WTC11 (cell line): ENCODE data around the gene MARVELD1. TPM values are rescaled to one million over a fixed set of nuclear protein-coding genes. Genes with fewer than 3 reads are reported as not detected.
A peak's percentile ranks its signal among the peaks of the same experiment; 100 is the strongest.

Experiments used
- ATAC-seq: fragments of 200-7000 bp; cut with Tn5 transposase; 2 replicates; pipeline ENCODE4 v1.10.0; 2021; ENCODE audit warnings: mild to moderate bottlenecking, moderate library complexity
- CTCF ChIA-PET: fragments of 300-600 bp; sonication (Branson Sonifier 250); formaldehyde crosslinking; loops from one replicate; lab custom pipeline; 2021; ENCODE audit warnings: antibody characterized with exemption; lab: Charles Lee
- POLR2A ChIA-PET: fragments of 350-600 bp; sonication (Branson Sonifier 250); formaldehyde crosslinking; loops from one replicate; lab custom pipeline; 2021; ENCODE audit warnings: antibody characterized with exemption; lab: Charles Lee
- DNase-seq: peaks from one replicate; pipeline ENCODE4 v3.0.0; 2021; ENCODE audit warnings: low spot score
- H3K27ac Mint-ChIP-seq: 2 replicates; pipeline ENCODE4 v1.8.0; 2021; ENCODE audit warnings: mixed read lengths
- H3K27me3 Mint-ChIP-seq: 2 replicates; pipeline ENCODE4 v1.8.0; 2021; ENCODE audit warnings: low read depth, mild to moderate bottlenecking, moderate library complexity, mixed read lengths
- H3K36me3 Mint-ChIP-seq: 2 replicates; pipeline ENCODE4 v1.8.0; 2021; ENCODE audit warnings: mixed read lengths
- H3K4me1 Mint-ChIP-seq: 2 replicates; pipeline ENCODE4 v1.8.0; 2022; ENCODE audit warnings: mixed read lengths
- H3K4me3 Mint-ChIP-seq: 2 replicates; pipeline ENCODE4 v1.8.0; 2021; ENCODE audit warnings: mild to moderate bottlenecking, moderate library complexity, mixed read lengths
- H3K9me3 Mint-ChIP-seq: 2 replicates; pipeline ENCODE4 v1.8.0; 2021; ENCODE audit warnings: mixed read lengths
- CDX4 ChIP-seq: fragments of 250-450 bp; sonication (Bioruptor Pico); IDR thresholded peaks from 2 replicates; pipeline ENCODE4 v1.9.0; 2021; ENCODE audit warnings: moderate library complexity, mild to moderate bottlenecking, inconsistent platforms, borderline replicate concordance
- ERG ChIP-seq: fragments of 250-450 bp; sonication (Bioruptor Pico); IDR thresholded peaks from 2 replicates; pipeline ENCODE4 v1.8.0; 2021; ENCODE audit warnings: mild to moderate bottlenecking
- ETV6 ChIP-seq: sonication (generic); formaldehyde crosslinking; IDR thresholded peaks from 2 replicates; pipeline ENCODE4 v1.8.1; 2022; ENCODE audit warnings: mild to moderate bottlenecking, missing genetic modification reagents
- FOXJ3 ChIP-seq: sonication (generic); formaldehyde crosslinking; IDR thresholded peaks from 2 replicates; pipeline ENCODE4 v1.9.0; 2021; ENCODE audit warnings: missing genetic modification reagents, mild to moderate bottlenecking, borderline replicate concordance
- FOXP1 ChIP-seq: sonication (generic); formaldehyde crosslinking; IDR thresholded peaks from 2 replicates; pipeline ENCODE4 v1.8.0; 2022; ENCODE audit warnings: missing genetic modification reagents, mild to moderate bottlenecking, moderate library complexity, borderline replicate concordance
- GTF2I ChIP-seq: fragments of 250-450 bp; sonication (Bioruptor Pico); conservative IDR thresholded peaks from 2 replicates; pipeline ENCODE4 v1.4.0; 2021; ENCODE audit warnings: mild to moderate bottlenecking
- HMGA2 ChIP-seq: fragments of 250-450 bp; sonication (Bioruptor Pico); IDR thresholded peaks from 2 replicates; pipeline ENCODE4 v1.4.0; 2021; ENCODE audit warnings: mild to moderate bottlenecking, moderate library complexity
- IRF1 ChIP-seq: sonication (generic); formaldehyde crosslinking; IDR thresholded peaks from 2 replicates; pipeline ENCODE4 v1.8.0; 2023; ENCODE audit warnings: missing genetic modification reagents
- KAT7 ChIP-seq: sonication (generic); formaldehyde crosslinking; IDR thresholded peaks from 2 replicates; pipeline ENCODE4 v1.8.1; 2023; ENCODE audit warnings: missing genetic modification reagents, mild to moderate bottlenecking, borderline replicate concordance
- MAX ChIP-seq: sonication (generic); formaldehyde crosslinking; IDR thresholded peaks from 2 replicates; pipeline ENCODE4 v1.8.0; 2022; ENCODE audit warnings: mild to moderate bottlenecking, missing genetic modification reagents
- PRDM15 ChIP-seq: sonication (generic); formaldehyde crosslinking; IDR thresholded peaks from 2 replicates; pipeline ENCODE4 v1.8.0; 2022; ENCODE audit warnings: missing genetic modification reagents
- PRRX2 ChIP-seq: fragments of 250-450 bp; sonication (Bioruptor Pico); IDR thresholded peaks from 2 replicates; pipeline ENCODE4 v1.8.0; 2021; ENCODE audit warnings: mild to moderate bottlenecking
- STAT6 ChIP-seq: sonication (generic); formaldehyde crosslinking; conservative IDR thresholded peaks from 2 replicates; pipeline ENCODE4 v1.8.1; 2023; ENCODE audit warnings: mild to moderate bottlenecking, low read depth, missing genetic modification reagents, moderate library complexity
- ZBTB21 ChIP-seq: sonication (generic); formaldehyde crosslinking; IDR thresholded peaks from 2 replicates; pipeline ENCODE4 v1.8.1; 2023; ENCODE audit warnings: mild to moderate bottlenecking, missing genetic modification reagents, borderline replicate concordance
- ZNF232 ChIP-seq: sonication (generic); formaldehyde crosslinking; IDR thresholded peaks from 2 replicates; pipeline ENCODE4 v1.8.0; 2022; ENCODE audit warnings: mild to moderate bottlenecking, missing genetic modification reagents
- ZNF416 ChIP-seq: fragments of 250-450 bp; sonication (Bioruptor Pico); IDR thresholded peaks from 2 replicates; pipeline ENCODE4 v1.9.0; 2021; ENCODE audit warnings: mild to moderate bottlenecking, inconsistent platforms
- ZNF423 ChIP-seq: fragments of 250-450 bp; sonication (Bioruptor Pico); IDR thresholded peaks from 2 replicates; pipeline ENCODE4 v2.1.2; 2022; ENCODE audit warnings: mild to moderate bottlenecking, moderate library complexity
- ZNF671 ChIP-seq: fragments of 250-450 bp; sonication (Bioruptor Pico); IDR thresholded peaks from 2 replicates; pipeline ENCODE4 v1.8.0; 2021; ENCODE audit warnings: mild to moderate bottlenecking
- total RNA-seq: library from RNA; stranded (reverse); gene quantifications from 3 replicates; pipeline ENCODE4 v1.2.3, GENCODE V29; 2021

Gene MARVELD1
- total RNA-seq, 1 experiment from 2014 or later = 37.7 TPM

- no peak for TF ChIP-seq ZNF416 (CRISPR knock-in tag)
- TF ChIP-seq IRF1 (CRISPR knock-in tag) = no peak
- TF ChIP-seq ZNF423 (CRISPR knock-in tag) = no peak
- no peak for TF ChIP-seq ZNF671 (CRISPR knock-in tag)
- no peak for TF ChIP-seq FOXJ3
- TF ChIP-seq FOXP1 = no peak
Observed at GRCh38 chr10:97740613-97741012, 27.1 kb downstream of the MARVELD1 start (continued).

- H3K27me3 Mint-ChIP-seq = no peaks in the 10 kb centered on the region
- no peaks in the 10 kb centered on the region for H3K9me3 Mint-ChIP-seq
- CTCF ChIA-PET = interaction anchor here (0.8 to 1.8 kb wide), 2 partner anchors 42 to 126 kb away, joined by 3 to 7 read pairs; no protein-coding TSS in a partner anchor
- H3K4me3 Mint-ChIP-seq = no peak overlapping the region
- peak overlapping the region; percentile 37; the same call in 1 of the 2 replicates for H3K27ac Mint-ChIP-seq
- no peak for ATAC-seq
- no peak for TF ChIP-seq ZBTB21 (CRISPR knock-in tag)
- no peak for TF ChIP-seq ERG (CRISPR knock-in tag)
- no peak for TF ChIP-seq ETV6 (CRISPR knock-in tag)
- no peak for TF ChIP-seq ZNF232 (CRISPR knock-in tag)
- H3K4me1 Mint-ChIP-seq = peaks cover under 1% of the 10 kb centered on the region
- DNase-seq = no peak
- peaks cover 54% of the 10 kb centered on the region for H3K36me3 Mint-ChIP-seq
- POLR2A ChIA-PET = no interaction called here
Observed at GRCh38 chr10:97743169-97743943, 29.8 kb downstream of the MARVELD1 start.

- Mint-ChIP-seq H3K4me1 (no peaks in the 10 kb centered on the region), H3K36me3 (peaks cover 55% of the 10 kb centered on the region), H3K27me3 (no peaks in the 10 kb centered on the region), H3K27ac (no peak overlapping the region; the same call in 1 of the 2 replicates), H3K4me3 (no peak overlapping the region)
- ATAC-seq = no peak
- DNase-seq = no peak
- ChIA-PET CTCF (interaction anchor here (0.8 to 1.8 kb wide), 9 partner anchors 8 to 170 kb away, joined by 3 to 8 read pairs (median 4); partner anchors contain the start of gene ZFYVE27), POLR2A (no interaction called here)
- no peak for TF ChIP-seq GTF2I (CRISPR knock-in tag)
- TF ChIP-seq, all 79 proteins: peak for 0
- no peaks in the 10 kb centered on the region for H3K9me3 Mint-ChIP-seq
Observed at GRCh38 chr10:97744405-97745035, 31.0 kb downstream of the MARVELD1 start.

- Mint-ChIP-seq H3K27me3 (no peaks in the 10 kb centered on the region), H3K27ac (no peak overlapping the region), H3K36me3 (peaks cover 47% of the 10 kb centered on the region), H3K4me3 (no peak overlapping the region), H3K9me3 (no peaks in the 10 kb centered on the region), H3K4me1 (no peaks in the 10 kb centered on the region)
- DNase-seq = no peak
- ATAC-seq = no peak
- ChIA-PET CTCF (interaction anchor here (1.6 kb wide), 1 partner anchor 38 kb away, joined by 6 read pairs; no protein-coding TSS in a partner anchor), POLR2A (no interaction called here)
- TF ChIP-seq PRDM15 = no peak
- no peak for TF ChIP-seq STAT6
- no peak for TF ChIP-seq PRRX2 (CRISPR knock-in tag)
- TF ChIP-seq MAX (CRISPR knock-in tag) = no peak
- no peak for TF ChIP-seq HMGA2 (CRISPR knock-in tag)
- TF ChIP-seq CDX4 (CRISPR knock-in tag) = no peak
- no peak for TF ChIP-seq KAT7 (CRISPR knock-in tag)
- TF ChIP-seq ZNF232 (CRISPR knock-in tag) = no peak
Observed at GRCh38 chr10:97747573-97747972, 34.0 kb downstream of the MARVELD1 start.
